Measurements from ENCODE around the gene RTKN.
A peak's percentile ranks its signal among the peaks of the same experiment; 100 is the strongest.
"Not testable (repeated sequence)": the region's sequence is repeated elsewhere in the genome, so short reads cannot be mapped to it uniquely, and the experiment has no call there.

The RTKN gene

GRCh38 chr2:74441690-74442482 lies at the start of gene RTKN:
TSS of gene RTKN (minus strand) at chr2:74441937. CDS start at chr2:74441816, 121 bp downstream.
- no peak for DNase-seq (ENCODE audit: low read depth)

- DNase-seq (ENCODE audit: low read depth) = no peak
Observed at GRCh38 chr2:74489906-74490305, 48.2 kb upstream of the RTKN start.

GRCh38 chr2:74488643-74489481 lies 47.1 kb upstream of the RTKN start:
- DNase-seq (ENCODE audit: low read depth) = no peak

GRCh38 chr2:74486141-74486540 lies 44.4 kb upstream of the RTKN start:
- no peak for DNase-seq (ENCODE audit: low read depth)

GRCh38 chr2:74483675-74484164 lies 42.0 kb upstream of the RTKN start:
- not testable (repeated sequence) for DNase-seq (ENCODE audit: low read depth)

- DNase-seq (ENCODE audit: low read depth) = peak; percentile 66
Observed at GRCh38 chr2:74482801-74483674, 41.3 kb upstream of the RTKN start, which contains the start of the genes CCDC142 and TTC31. TSS of gene CCDC142 (minus strand) at chr2:74482998. CDS start at chr2:74482837, 161 bp downstream. TSS of gene TTC31 (plus strand) at chr2:74483081. CDS start at chr2:74483096, 15 bp downstream.

GRCh38 chr2:74481961-74482800 lies 40.4 kb upstream of the RTKN start:
- no peak for DNase-seq (ENCODE audit: low read depth)

- DNase-seq (ENCODE audit: low read depth) = no peak
Observed at GRCh38 chr2:74481431-74481830, 39.7 kb upstream of the RTKN start.

GRCh38 chr2:74474899-74475298 lies 33.2 kb upstream of the RTKN start:
- DNase-seq (ENCODE audit: low read depth) = no peak

- DNase-seq (ENCODE audit: low read depth) = no peak
Observed at GRCh38 chr2:74474481-74474880, 32.7 kb upstream of the RTKN start.

- DNase-seq (ENCODE audit: low read depth) = no peak
Observed at GRCh38 chr2:74472945-74473258, 31.2 kb upstream of the RTKN start.

- peak; percentile 97 for DNase-seq (ENCODE audit: low read depth)
Observed at GRCh38 chr2:74472086-74472944, 30.6 kb upstream of the RTKN start, which contains the start of gene MRPL53. TSS of gene MRPL53 (minus strand) at chr2:74472680. CDS start at chr2:74472660, 20 bp downstream.

GRCh38 chr2:74471332-74472065 lies 29.8 kb upstream of the RTKN start:
- DNase-seq (ENCODE audit: low read depth) = no peak

- not testable (repeated sequence) for DNase-seq (ENCODE audit: low read depth)
Observed at GRCh38 chr2:74470742-74471141, 29.0 kb upstream of the RTKN start.

GRCh38 chr2:74464406-74464805 lies 22.7 kb upstream of the RTKN start:
- DNase-seq (ENCODE audit: low read depth) = no peak

- DNase-seq (ENCODE audit: low read depth) = no peak
Observed at GRCh38 chr2:74462786-74463105, 21.0 kb upstream of the RTKN start.

- no peak for DNase-seq (ENCODE audit: low read depth)
Observed at GRCh38 chr2:74462054-74462785, 20.5 kb upstream of the RTKN start.

- DNase-seq (ENCODE audit: low read depth) = no peak
Observed at GRCh38 chr2:74461187-74462053, 19.7 kb upstream of the RTKN start.

Measured in stimulated activated CD8-positive, alpha-beta memory T cell treated with anti-CD3 and anti-CD28 coated beads, Interleukin-15, amount 100 ng/mL, for 24 hours (primary cell).